Right atrium auricular region (tissue), 2 donors: Measurements from ENCODE around the gene CMBL. TPM values are rescaled to one million over a fixed set of nuclear protein-coding genes. Genes with fewer than 3 reads are reported as not detected.

Source experiments
- DNase-seq: peaks from one replicate; pipeline ENCODE4 v3.0.0-alpha.2; 2019; ENCODE audit warnings: low spot score
- H3K27ac ChIP-seq, 2 donors: fragments of 200-600 bp; sonication (generic); 1 replicate in 1 of 2; 2 replicates in 1 of 2; pipeline ENCODE4 v1.5.1; 2016 to 2019
- H3K27me3 ChIP-seq, 2 donors: fragments of 200-600 bp; sonication (generic); one replicate each; pipeline versions ENCODE4 v1.5.1 to v1.6.0; 2017 to 2019
- H3K36me3 ChIP-seq: fragments of 200-600 bp; sonication (generic); one replicate; pipeline ENCODE4 v1.5.1; 2016
- H3K4me1 ChIP-seq, 2 donors: fragments of 200-600 bp; sonication (generic); one replicate each; pipeline versions ENCODE4 v1.5.1 to v1.6.0; 2017 to 2019
- H3K4me3 ChIP-seq, 2 donors: fragments of 200-600 bp; sonication (generic); 1 replicate in 1 of 2; 2 replicates in 1 of 2; pipeline ENCODE4 v1.5.1; 2017 to 2019; ENCODE audit warnings: mild to moderate bottlenecking in 1 of 2, moderate library complexity in 1 of 2
- H3K9me3 ChIP-seq, 2 donors: fragments of 200-600 bp; sonication (generic); one replicate each; pipeline ENCODE4 v1.5.1; 2019
- CTCF ChIP-seq, 2 donors: fragments of 200-600 bp; sonication (generic); IDR thresholded peaks; one replicate each; pipeline ENCODE4 v1.5.1; 2019; ENCODE audit warnings: antibody characterized with exemption in 2 of 2
- total RNA-seq, 2 donors: library from RNA; depleted of rRNA; stranded (reverse); fragments of >200 nt; gene quantifications; one replicate each; pipeline ENCODE4 v1.1.0, GENCODE V29; 2016

The CMBL gene
- total RNA-seq, 2 donors from 2014 or later, result 5.9 to 20.7 TPM

- Histone ChIP-seq H3K36me3 (no peaks in the 10 kb centered on the region), H3K4me3 (no peak overlapping the region), H3K27me3 (no peaks in the 10 kb centered on the region), H3K9me3 (no peaks in the 10 kb centered on the region), H3K4me1 (peaks cover 0 to 30% of the 10 kb centered on the region in 2 donors), H3K27ac (peak overlapping the region; percentile 4 to 15)
- peak; percentile 49 for DNase-seq
- no peak for TF ChIP-seq CTCF (IDR thresholded peaks at IDR 0.05)
Observed at GRCh38 chr5:10335711-10336470, 28.2 kb upstream of the CMBL start.

- H3K36me3 ChIP-seq, result no peaks in the 10 kb centered on the region
- no peaks in the 10 kb centered on the region for H3K9me3 ChIP-seq
- H3K4me1 ChIP-seq, result peaks cover 0 to 40% of the 10 kb centered on the region in 2 donors
- H3K4me3 ChIP-seq, result no peak overlapping the region
- no peak overlapping the region for H3K27ac ChIP-seq
- H3K27me3 ChIP-seq, result no peaks in the 10 kb centered on the region
- peak; percentile 40 for DNase-seq
- TF ChIP-seq CTCF (IDR thresholded peaks at IDR 0.05), result no peak
Observed at GRCh38 chr5:10334831-10335230, 27.1 kb upstream of the CMBL start.

- peak overlapping the region; percentile 74 to 87 for H3K27ac ChIP-seq
- no peaks in the 10 kb centered on the region for H3K27me3 ChIP-seq
- peaks cover 0 to 47% of the 10 kb centered on the region in 2 donors for H3K4me1 ChIP-seq
- peak overlapping the region; percentile 55 to 62 for H3K4me3 ChIP-seq
- H3K9me3 ChIP-seq, result no peaks in the 10 kb centered on the region
- peak; percentile 56 for DNase-seq
- TF ChIP-seq CTCF (IDR thresholded peaks at IDR 0.05), result peak; percentile 15 to 33
- no peaks in the 10 kb centered on the region for H3K36me3 ChIP-seq
Observed at GRCh38 chr5:10333154-10334006, 25.7 kb upstream of the CMBL start.

GRCh38 chr5:10332301-10332700, 24.6 kb upstream of the CMBL start:
- no peaks in the 10 kb centered on the region for H3K9me3 ChIP-seq
- H3K27me3 ChIP-seq, result no peaks in the 10 kb centered on the region
- H3K36me3 ChIP-seq, result no peaks in the 10 kb centered on the region
- peak; percentile 47 for DNase-seq
- no peak overlapping the region for H3K4me3 ChIP-seq
- TF ChIP-seq CTCF (IDR thresholded peaks at IDR 0.05), result no peak
- H3K4me1 ChIP-seq, result peaks cover 0 to 47% of the 10 kb centered on the region in 2 donors
- H3K27ac ChIP-seq, result peak overlapping the region; percentile 74 to 87

DNA sequence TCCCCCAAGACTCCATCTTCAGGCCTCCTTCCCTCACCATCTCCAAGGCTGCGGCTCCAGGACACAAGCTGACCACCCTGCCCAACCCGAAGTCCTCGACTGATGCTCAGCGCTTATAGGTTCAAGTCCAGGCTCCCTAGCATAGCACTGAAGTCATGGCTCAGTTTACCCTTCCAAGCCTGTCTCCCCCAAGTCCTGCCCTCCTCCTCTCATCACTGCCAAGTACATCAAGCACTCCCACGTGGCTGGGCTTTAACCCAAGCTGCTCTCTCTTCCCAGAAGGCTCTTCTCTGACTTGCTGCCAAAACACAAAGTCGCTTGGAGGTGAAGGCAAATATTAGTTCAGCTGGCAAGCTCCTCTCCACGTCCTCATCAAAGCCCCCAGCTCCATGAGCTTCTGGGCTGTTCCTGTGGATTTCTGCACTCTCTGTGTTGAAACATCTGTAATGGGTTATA, 23.7 kb upstream of the CMBL start:
- Histone ChIP-seq H3K4me1 (peaks cover 0 to 47% of the 10 kb centered on the region in 2 donors), H3K27me3 (no peaks in the 10 kb centered on the region), H3K4me3 (no peak overlapping the region), H3K9me3 (no peaks in the 10 kb centered on the region), H3K36me3 (no peaks in the 10 kb centered on the region), H3K27ac (peak overlapping the region; percentile 74 to 87)
- TF ChIP-seq CTCF (IDR thresholded peaks at IDR 0.05), result no peak
- DNase-seq, result peak; percentile 72
